Posterior cingulate gyrus (tissue), 11 donors: Measurements from ENCODE around the gene TH.

ENCODE experiments used
- DNase-seq, 10 donors: peaks; one replicate each; pipeline versions ENCODE4 v3.0.0 to v3.0.0-alpha.2; 2020 to 2021; ENCODE audit warnings: mixed read lengths in 3 of 10
- intact Hi-C: fragments of 100-400 bp; cut with DNase I; formaldehyde crosslinking; loops from one replicate; pipeline ENCODE4 v1.15.1; 2023

The TH gene

GRCh38 chr11:2166091-2166851 lies 5.3 kb downstream of the TH start:
- DNase-seq, result no peak
- intact Hi-C loops, result no loop called here

GRCh38 chr11:2165571-2165970 lies 6.0 kb downstream of the TH start:
- intact Hi-C loops, result no loop called here
- DNase-seq, result no peak

GRCh38 chr11:2164861-2165555 lies 6.6 kb downstream of the TH start:
- intact Hi-C loops, result no loop called here
- no peak for DNase-seq

GRCh38 chr11:2164081-2164480 lies 7.5 kb downstream of the TH start:
- intact Hi-C loops, result no loop called here
- DNase-seq, result no peak

- DNase-seq, result no peak
- intact Hi-C loops, result no loop called here
These were observed 8.1 kb downstream of the TH start for GRCh38 chr11:2163428-2163978.

GRCh38 chr11:2160736-2161259 lies 10.8 kb downstream of the TH start, which contains the start of gene INS:
INS (minus strand) TSS chr11:2161209; CDS start chr11:2160971, 238 bp downstream.
- no peak for DNase-seq
- intact Hi-C loops, result no loop called here

- DNase-seq, result no peak
- intact Hi-C loops, result no loop called here
These were observed 11.8 kb downstream of the TH start for GRCh38 chr11:2159536-2160413.

- no peak for DNase-seq
- intact Hi-C loops, result no loop called here
These were observed 12.6 kb downstream of the TH start for GRCh38 chr11:2158966-2159365.

GRCh38 chr11:2158296-2158737 lies 13.3 kb downstream of the TH start:
- intact Hi-C loops, result no loop called here

GRCh38 chr11:2157294-2158040 lies 14.1 kb downstream of the TH start:
- intact Hi-C loops, result no loop called here
- no peak for DNase-seq

More at GRCh38 chr11:2158296-2158737, 13.3 kb downstream of the TH start:
- DNase-seq, result no peak

GRCh38 chr11:2156416-2157182 lies 15.0 kb downstream of the TH start:
- peak; percentile 60 to 95 (median 78) for DNase-seq
- intact Hi-C loops, result no loop called here

- no peak for DNase-seq
- intact Hi-C loops, result loop anchor here (2.0 kb wide), 1 partner anchor 273 kb away; no protein-coding TSS in a partner anchor
These were observed 16.1 kb downstream of the TH start for GRCh38 chr11:2155511-2155910.

- intact Hi-C loops, result loop anchor here (2.0 kb wide), 1 partner anchor 272 kb away; no protein-coding TSS in a partner anchor
- DNase-seq, result no peak
These were observed 16.7 kb downstream of the TH start for GRCh38 chr11:2154889-2155288.

GRCh38 chr11:2154195-2154585 lies 17.4 kb downstream of the TH start:
- no peak for DNase-seq
- intact Hi-C loops, result loop anchor here (2.0 kb wide), 1 partner anchor 271 kb away; no protein-coding TSS in a partner anchor

GRCh38 chr11:2153581-2154194 lies 17.9 kb downstream of the TH start:
- intact Hi-C loops, result loop anchor here (2.0 kb wide), 3 partner anchors 271 to 459 kb away; no protein-coding TSS in a partner anchor
- no peak for DNase-seq

GRCh38 chr11:2151500-2152257 lies 19.9 kb downstream of the TH start:
- intact Hi-C loops, result loop anchor here (1.0 to 2.0 kb wide), 3 partner anchors 315 to 499 kb away; no protein-coding TSS in a partner anchor
- peak; percentile 65 to 96 (median 84) for DNase-seq
